Suprapubic skin (tissue), 3 donors: ENCODE measurements around the gene SLC6A7.

Source experiments
- POLR2A ChIP-seq, 2 donors: fragments of 450-650 bp; IDR thresholded peaks; one replicate each; pipeline ENCODE4 v1.6.1; 2017; ENCODE audit warnings: antibody characterized with exemption in 2 of 2, mild to moderate bottlenecking in 2 of 2, moderate library complexity in 2 of 2
- TF ChIP-seq, protein P1 (sequence below), 2 donors: fragments of 200-600 bp in 1 of 2; fragments of 450-650 bp in 1 of 2; sonication (generic) in 1 of 2; IDR thresholded peaks; one replicate each; pipeline ENCODE4 v1.5.1; 2016 to 2019; ENCODE audit warnings: antibody characterized with exemption in 2 of 2, mild to moderate bottlenecking in 1 of 2, moderate library complexity in 1 of 2

DNA sequence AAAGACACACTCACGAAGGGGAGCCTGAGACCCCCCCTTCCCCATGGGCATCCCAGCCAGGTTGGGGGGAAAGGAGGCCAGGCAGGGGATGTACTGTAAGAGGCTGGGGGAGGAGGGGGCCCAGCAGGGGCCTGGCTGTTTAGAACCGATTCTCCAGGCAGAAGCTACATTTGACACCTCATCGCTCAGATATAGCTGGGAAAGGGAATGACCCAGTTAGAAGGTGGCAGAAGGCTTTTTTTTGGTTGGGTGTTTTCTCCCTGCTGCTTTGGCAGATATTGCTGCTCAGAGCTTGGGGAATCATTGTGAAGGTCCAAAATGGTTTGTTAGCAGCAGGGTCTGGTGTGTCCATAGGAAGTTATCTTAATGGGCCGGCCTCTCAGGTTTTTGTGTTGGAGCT is 17.3 kb upstream of the SLC6A7 start:
- TF ChIP-seq POLR2A (IDR thresholded peaks at IDR 0.05) = no peak
- TF ChIP-seq, protein P1, sequence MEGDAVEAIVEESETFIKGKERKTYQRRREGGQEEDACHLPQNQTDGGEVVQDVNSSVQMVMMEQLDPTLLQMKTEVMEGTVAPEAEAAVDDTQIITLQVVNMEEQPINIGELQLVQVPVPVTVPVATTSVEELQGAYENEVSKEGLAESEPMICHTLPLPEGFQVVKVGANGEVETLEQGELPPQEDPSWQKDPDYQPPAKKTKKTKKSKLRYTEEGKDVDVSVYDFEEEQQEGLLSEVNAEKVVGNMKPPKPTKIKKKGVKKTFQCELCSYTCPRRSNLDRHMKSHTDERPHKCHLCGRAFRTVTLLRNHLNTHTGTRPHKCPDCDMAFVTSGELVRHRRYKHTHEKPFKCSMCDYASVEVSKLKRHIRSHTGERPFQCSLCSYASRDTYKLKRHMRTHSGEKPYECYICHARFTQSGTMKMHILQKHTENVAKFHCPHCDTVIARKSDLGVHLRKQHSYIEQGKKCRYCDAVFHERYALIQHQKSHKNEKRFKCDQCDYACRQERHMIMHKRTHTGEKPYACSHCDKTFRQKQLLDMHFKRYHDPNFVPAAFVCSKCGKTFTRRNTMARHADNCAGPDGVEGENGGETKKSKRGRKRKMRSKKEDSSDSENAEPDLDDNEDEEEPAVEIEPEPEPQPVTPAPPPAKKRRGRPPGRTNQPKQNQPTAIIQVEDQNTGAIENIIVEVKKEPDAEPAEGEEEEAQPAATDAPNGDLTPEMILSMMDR (IDR thresholded peaks at IDR 0.05) = no peak
